Upper lobe of left lung (tissue), 4 donors: Measurements from ENCODE around the gene MAN1C1.

Experiments
- CTCF ChIP-seq, 6 experiments: fragments of 450-650 bp in 4 of 6; fragments of 200-600 bp in 2 of 6; sonication (generic) in 2 of 6; IDR thresholded peaks; one replicate each; pipeline ENCODE4 v1.5.1; 2016 to 2019; ENCODE audit warnings: antibody characterized with exemption in 6 of 6
- POLR2AphosphoS5 ChIP-seq, 2 donors: sonication (generic); formaldehyde crosslinking; IDR thresholded peaks; one replicate each; pipeline ENCODE4 v1.5.1; 2017; ENCODE audit warnings: antibody characterized with exemption in 2 of 2

GRCh38 chr1:25779388-25779787 lies 162.8 kb downstream of the MAN1C1 start:
- TF ChIP-seq CTCF (IDR thresholded peaks at IDR 0.05) (no peak), POLR2AphosphoS5 (IDR thresholded peaks at IDR 0.05) (no peak)
